Gastrocnemius medialis (tissue), 4 donors: ENCODE measurements around the gene ADORA1. TPM values are rescaled to one million over a fixed set of nuclear protein-coding genes. Genes with fewer than 3 reads are reported as not detected.

Experiments used
- ATAC-seq, 2 donors: fragments of 150-250 bp; one replicate each; pipeline ENCODE4 v1.9.1; 2016
- DNase-seq, 2 donors: peaks; one replicate each; pipeline ENCODE4 v3.0.0-alpha.2; 2019
- H3K27ac ChIP-seq, 4 donors: fragments of 200-600 bp; sonication (generic); 1 replicate in 1 of 4; 2 replicates in 3 of 4; pipeline ENCODE4 v1.5.1; 2016 to 2018; ENCODE audit warnings: mild to moderate bottlenecking in 2 of 4, moderate library complexity in 1 of 4
- H3K27me3 ChIP-seq, 3 donors: fragments of 200-600 bp; sonication (generic) in 2 of 3; 1 replicate in 1 of 3; 2 replicates in 2 of 3; pipeline versions ENCODE4 v1.5.1 to v1.6.0; 2016 to 2019; ENCODE audit warnings: mild to moderate bottlenecking in 1 of 3, moderate library complexity in 1 of 3
- H3K36me3 ChIP-seq, 2 donors: fragments of 200-600 bp; sonication (generic) in 1 of 2; one replicate each; pipeline ENCODE4 v1.5.1; 2017 to 2018
- H3K4me1 ChIP-seq, 2 donors: fragments of 200-600 bp; sonication (generic) in 1 of 2; one replicate each; pipeline ENCODE4 v1.5.1; 2016 to 2017; ENCODE audit warnings: mild to moderate bottlenecking in 2 of 2
- H3K4me3 ChIP-seq, 4 donors: fragments of 200-600 bp; sonication (generic) in 3 of 4; 1 replicate in 1 of 4; 2 replicates in 3 of 4; pipeline ENCODE4 v1.5.1; 2016 to 2019; ENCODE audit warnings: mild to moderate bottlenecking in 2 of 4
- H3K9me3 ChIP-seq, 3 donors: fragments of 200-600 bp; sonication (generic) in 2 of 3; 1 replicate in 1 of 3; 2 replicates in 2 of 3; pipeline ENCODE4 v1.5.1; 2016 to 2019
- CTCF ChIP-seq, 5 experiments: fragments of 450-650 bp in 3 of 5; fragments of 200-600 bp in 2 of 5; sonication (generic) in 2 of 5; IDR thresholded peaks in 4 of 5; conservative IDR thresholded peaks in 1 of 5; 1 replicate in 4 of 5; 2 replicates in 1 of 5; pipeline ENCODE4 v1.5.1; 2016 to 2019; ENCODE audit warnings: antibody characterized with exemption in 5 of 5, mild to moderate bottlenecking in 3 of 5, moderate library complexity in 3 of 5
- POLR2A ChIP-seq, 2 donors: fragments of 450-650 bp; IDR thresholded peaks; one replicate each; pipeline ENCODE4 v1.6.1; 2017; ENCODE audit warnings: antibody characterized with exemption in 2 of 2, mild to moderate bottlenecking in 2 of 2, moderate library complexity in 2 of 2
- in situ Hi-C, 4 donors: fragments of 200-750 bp; cut with MboI; loops; one replicate each; pipeline versions ENCODE4 v1.15.0 to v1.8.0; 2017; ENCODE audit warnings: low sequenced_read_pairs in 4 of 4
- intact Hi-C: fragments of 100-400 bp; cut with DNase I; formaldehyde crosslinking; loops from one replicate; pipeline ENCODE4 v1.15.1; 2023; ENCODE audit warnings: low total_unique reads
- total RNA-seq, 4 donors: library from RNA; depleted of rRNA; stranded (reverse); fragments of >200 nt; gene quantifications; one replicate each; pipeline versions ENCODE4 v1.1.0 to v1.2.3, GENCODE V29; 2016

The ADORA1 gene
- total RNA-seq, 4 donors from 2014 or later, result 0.25 to 5.6 (median 1.7) TPM

GRCh38 chr1:203187304-203187685, 59.8 kb downstream of the ADORA1 start:
- no peaks in the 10 kb centered on the region for H3K36me3 ChIP-seq
- no peaks in the 10 kb centered on the region for H3K27me3 ChIP-seq
- ATAC-seq (no peak), DNase-seq (no peak)
- intact Hi-C loops (no loop called here), in situ Hi-C loops (no loop called here)
- H3K4me3 ChIP-seq, result no peak overlapping the region
- TF ChIP-seq POLR2A (IDR thresholded peaks at IDR 0.05) (no peak), CTCF (IDR thresholded peaks at IDR 0.05 in 4 of 5, conservative IDR thresholded peaks at IDR 0.05 in 1 of 5) (no peak)
- H3K9me3 ChIP-seq, result no peaks in the 10 kb centered on the region
- no peak overlapping the region for H3K27ac ChIP-seq
- H3K4me1 ChIP-seq, result peaks cover 8 to 12% of the 10 kb centered on the region in 2 donors

- no peak overlapping the region for H3K27ac ChIP-seq
- no peaks in the 10 kb centered on the region for H3K36me3 ChIP-seq
- H3K9me3 ChIP-seq, result no peaks in the 10 kb centered on the region
- TF ChIP-seq POLR2A (IDR thresholded peaks at IDR 0.05) (no peak), CTCF (IDR thresholded peaks at IDR 0.05 in 4 of 5, conservative IDR thresholded peaks at IDR 0.05 in 1 of 5) (no peak)
- intact Hi-C loops (no loop called here), in situ Hi-C loops (no loop called here)
- DNase-seq (no peak), ATAC-seq (no peak)
- peaks cover 8 to 12% of the 10 kb centered on the region in 2 donors for H3K4me1 ChIP-seq
- no peak overlapping the region for H3K4me3 ChIP-seq
- no peaks in the 10 kb centered on the region for H3K27me3 ChIP-seq
Measured at GRCh38 chr1:203187689-203188264, 60.3 kb downstream of the ADORA1 start.

DNA sequence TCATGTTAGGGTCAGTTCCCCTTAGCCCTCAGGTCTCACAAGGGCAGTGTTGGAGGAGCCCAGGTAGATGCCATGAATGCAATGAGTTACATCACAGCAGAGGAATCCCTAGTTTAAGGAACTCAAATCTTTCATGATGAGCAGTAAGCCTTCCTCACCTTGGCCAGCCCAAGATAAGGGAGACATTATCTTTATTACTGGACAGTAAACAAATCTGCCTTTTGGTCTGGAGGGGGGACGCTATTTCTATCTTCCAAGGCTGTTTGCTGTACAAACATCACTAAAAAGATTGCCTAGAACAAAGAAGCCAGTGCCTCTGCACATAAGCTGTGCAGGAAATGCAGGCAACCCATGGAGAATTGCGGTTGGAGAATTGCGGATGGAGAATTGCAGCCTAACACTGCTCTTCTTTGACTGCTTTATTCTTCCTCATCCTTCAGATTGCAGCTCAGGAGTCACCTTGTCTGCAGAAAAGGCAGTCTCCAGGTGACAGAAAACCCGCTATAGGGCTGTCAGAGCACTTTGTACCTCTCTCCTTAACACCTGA, 61.2 kb downstream of the ADORA1 start:
- in situ Hi-C loops (no loop called here), intact Hi-C loops (no loop called here)
- no peak for ATAC-seq

GRCh38 chr1:203189951-203190352, 62.4 kb downstream of the ADORA1 start:
- intact Hi-C loops, result no loop called here
- TF ChIP-seq CTCF (IDR thresholded peaks at IDR 0.05 in 4 of 5, conservative IDR thresholded peaks at IDR 0.05 in 1 of 5) (no peak), POLR2A (IDR thresholded peaks at IDR 0.05) (no peak)
- Histone ChIP-seq H3K9me3 (no peaks in the 10 kb centered on the region), H3K27me3 (no peaks in the 10 kb centered on the region), H3K36me3 (no peaks in the 10 kb centered on the region), H3K4me1 (peaks cover 8 to 12% of the 10 kb centered on the region in 2 donors), H3K4me3 (no peak overlapping the region), H3K27ac (no peak overlapping the region)
- DNase-seq, result no peak
- no peak for ATAC-seq
- in situ Hi-C loops, result no loop called here

More for the DNA sequence above, 61.2 kb downstream of the ADORA1 start:
- no peak overlapping the region for H3K4me3 ChIP-seq
- H3K36me3 ChIP-seq, result no peaks in the 10 kb centered on the region
- no peak for DNase-seq
- no peaks in the 10 kb centered on the region for H3K27me3 ChIP-seq
- peaks cover 8 to 12% of the 10 kb centered on the region in 2 donors for H3K4me1 ChIP-seq
- H3K9me3 ChIP-seq, result no peaks in the 10 kb centered on the region
- TF ChIP-seq POLR2A (IDR thresholded peaks at IDR 0.05), result no peak
- TF ChIP-seq CTCF (IDR thresholded peaks at IDR 0.05 in 4 of 5, conservative IDR thresholded peaks at IDR 0.05 in 1 of 5), result no peak
- H3K27ac ChIP-seq, result no peak overlapping the region

GRCh38 chr1:203190949-203191348, 63.4 kb downstream of the ADORA1 start:
- peaks cover 8 to 12% of the 10 kb centered on the region in 2 donors for H3K4me1 ChIP-seq
- no peaks in the 10 kb centered on the region for H3K9me3 ChIP-seq
- no peak overlapping the region for H3K4me3 ChIP-seq
- no peaks in the 10 kb centered on the region for H3K27me3 ChIP-seq
- ATAC-seq (no peak), DNase-seq (no peak)
- intact Hi-C loops (no loop called here), in situ Hi-C loops (no loop called here)
- H3K27ac ChIP-seq, result no peak overlapping the region
- TF ChIP-seq CTCF (IDR thresholded peaks at IDR 0.05 in 4 of 5, conservative IDR thresholded peaks at IDR 0.05 in 1 of 5) (no peak), POLR2A (IDR thresholded peaks at IDR 0.05) (no peak)
- H3K36me3 ChIP-seq, result no peaks in the 10 kb centered on the region
